Hepatocyte (in vitro differentiated cells): ENCODE data around the gene TIAM1. TPM values are rescaled to one million over a fixed set of nuclear protein-coding genes. Genes with fewer than 3 reads are reported as not detected.

Experiments used
- DNase-seq: peaks from one replicate; pipeline ENCODE4 v3.0.0-alpha.2; 2016; ENCODE audit warnings: low spot score
- H2AFZ ChIP-seq: fragments of 200-600 bp; sonication (generic); 2 replicates; pipeline ENCODE4 v1.6.0; 2016; ENCODE audit warnings: antibody characterized with exemption, mild to moderate bottlenecking
- H3K27ac ChIP-seq: fragments of 200-600 bp; sonication (generic); 2 replicates; pipeline ENCODE4 v1.5.1; 2016; ENCODE audit warnings: mild to moderate bottlenecking
- H3K27me3 ChIP-seq: fragments of 200-600 bp; sonication (generic); 2 replicates; pipeline ENCODE4 v1.6.1; 2016
- H3K36me3 ChIP-seq: fragments of 200-600 bp; sonication (generic); replicated peaks from 2 replicates; pipeline ENCODE4 v1.5.1; 2016; ENCODE audit warnings: low read depth; ENCODE audit not compliant: insufficient read depth
- H3K4me1 ChIP-seq: fragments of 200-600 bp; sonication (generic); 2 replicates; pipeline ENCODE4 v1.5.1; 2016; ENCODE audit warnings: mild to moderate bottlenecking, moderate library complexity; ENCODE audit not compliant: insufficient read depth
- H3K4me2 ChIP-seq: fragments of 200-600 bp; sonication (generic); 2 replicates; pipeline ENCODE4 v1.6.0; 2016
- H3K4me3 ChIP-seq: fragments of 200-600 bp; sonication (generic); 2 replicates; pipeline ENCODE4 v1.5.1; 2016; ENCODE audit warnings: mild to moderate bottlenecking
- H3K79me2 ChIP-seq: fragments of 200-600 bp; sonication (generic); 2 replicates; pipeline ENCODE4 v1.6.0; 2017; ENCODE audit warnings: mild to moderate bottlenecking
- H3K9me2 ChIP-seq: fragments of 200-600 bp; sonication (generic); replicated peaks from 2 replicates; pipeline ENCODE4 v1.6.0; 2017; ENCODE audit warnings: mild to moderate bottlenecking; ENCODE audit not compliant: insufficient read depth
- H3K9me3 ChIP-seq: fragments of 200-600 bp; sonication (generic); 2 replicates; pipeline ENCODE4 v1.5.1; 2016; ENCODE audit warnings: low read depth, mild to moderate bottlenecking
- H4K20me1 ChIP-seq: fragments of 200-600 bp; sonication (generic); 2 replicates; pipeline ENCODE4 v1.6.0; 2016; ENCODE audit warnings: mild to moderate bottlenecking; ENCODE audit not compliant: insufficient read depth, poor library complexity, severe bottlenecking
- EZH2 ChIP-seq: fragments of 200-600 bp; sonication (generic); IDR thresholded peaks from 2 replicates; pipeline ENCODE4 v1.6.1; 2016; ENCODE audit warnings: antibody characterized with exemption, mild to moderate bottlenecking, borderline replicate concordance
- EZH2phosphoT487 ChIP-seq: fragments of 200-600 bp; sonication (generic); IDR thresholded peaks from one replicate; pipeline ENCODE4 v1.6.1; 2018; ENCODE audit warnings: antibody characterized with exemption, mild to moderate bottlenecking, low read depth, moderate library complexity; ENCODE audit not compliant: unreplicated experiment, severe bottlenecking
- WGBS: methylation state at CpG from one replicate; pipeline ENCODE4 v1.1.6; 2016; ENCODE audit warnings: low lambda C conversion rate; ENCODE audit errors: missing lambda C conversion rate; 5-methylcytosine and 5-hydroxymethylcytosine counted together
- polyA plus RNA-seq: library from polyadenylated mRNA; unstranded; fragments of >200 nt; fragmentation: Nextera tagmentation; extraction: Ambion mirVana; gene quantifications from 2 replicates; pipeline ENCODE4 v1.2.1, GENCODE V29; 2016
- total RNA-seq: library from RNA; depleted of rRNA; stranded (reverse); fragments of >200 nt; gene quantifications from 2 replicates; pipeline ENCODE4 v1.2.3, GENCODE V29; 2014
- TF ChIP-seq, protein P1 (sequence below): fragments of 200-600 bp; sonication (generic); IDR thresholded peaks from 2 replicates; pipeline ENCODE4 v1.5.1; 2016; ENCODE audit warnings: antibody characterized with exemption, mild to moderate bottlenecking; ENCODE audit not compliant: poor library complexity

Gene TIAM1
- total and polyA plus RNA-seq, 2 experiments from 2014 or later = 8.8 TPM

DNA sequence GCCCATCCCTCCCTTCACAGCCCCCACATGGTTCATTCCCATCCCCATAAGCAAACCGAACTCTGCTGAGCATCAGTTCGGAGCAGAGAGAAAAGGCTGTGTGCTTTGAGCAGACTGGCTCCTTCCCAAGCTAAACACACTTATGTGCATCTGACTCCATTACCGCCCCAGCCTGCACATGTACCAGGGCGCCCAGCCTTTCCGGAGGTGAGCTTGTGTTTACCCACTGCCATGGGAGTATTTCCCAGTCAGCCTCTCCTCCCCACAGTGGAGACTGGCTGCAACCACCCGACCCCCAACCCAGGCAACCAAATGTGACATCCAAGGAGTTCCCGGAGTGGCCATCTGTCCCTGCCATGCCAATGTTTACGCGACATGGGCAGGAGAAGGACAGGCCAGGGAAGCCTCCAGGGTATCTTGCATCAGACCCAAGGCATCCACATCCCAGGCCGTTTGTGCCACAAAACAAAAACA, 9.4 kb downstream of the TIAM1 start:
- Histone ChIP-seq H3K79me2 (no peaks in the 10 kb centered on the region), H3K9me3 (no peaks in the 10 kb centered on the region), H3K27me3 (no peaks in the 10 kb centered on the region), H4K20me1 (no peaks in the 10 kb centered on the region), H3K4me1 (no peaks in the 10 kb centered on the region), H3K36me3 (no peaks in the 10 kb centered on the region), H3K4me2 (no peak overlapping the region), H3K4me3 (no peak overlapping the region), H3K9me2 (no peaks in the 10 kb centered on the region), H2AFZ (no peak overlapping the region), H3K27ac (no peak overlapping the region)
- DNase-seq = no peak
- WGBS = 94% methylated on average over 10 of the region's 10 CpGs
- TF ChIP-seq EZH2phosphoT487 = no peak
- TF ChIP-seq, protein P1, sequence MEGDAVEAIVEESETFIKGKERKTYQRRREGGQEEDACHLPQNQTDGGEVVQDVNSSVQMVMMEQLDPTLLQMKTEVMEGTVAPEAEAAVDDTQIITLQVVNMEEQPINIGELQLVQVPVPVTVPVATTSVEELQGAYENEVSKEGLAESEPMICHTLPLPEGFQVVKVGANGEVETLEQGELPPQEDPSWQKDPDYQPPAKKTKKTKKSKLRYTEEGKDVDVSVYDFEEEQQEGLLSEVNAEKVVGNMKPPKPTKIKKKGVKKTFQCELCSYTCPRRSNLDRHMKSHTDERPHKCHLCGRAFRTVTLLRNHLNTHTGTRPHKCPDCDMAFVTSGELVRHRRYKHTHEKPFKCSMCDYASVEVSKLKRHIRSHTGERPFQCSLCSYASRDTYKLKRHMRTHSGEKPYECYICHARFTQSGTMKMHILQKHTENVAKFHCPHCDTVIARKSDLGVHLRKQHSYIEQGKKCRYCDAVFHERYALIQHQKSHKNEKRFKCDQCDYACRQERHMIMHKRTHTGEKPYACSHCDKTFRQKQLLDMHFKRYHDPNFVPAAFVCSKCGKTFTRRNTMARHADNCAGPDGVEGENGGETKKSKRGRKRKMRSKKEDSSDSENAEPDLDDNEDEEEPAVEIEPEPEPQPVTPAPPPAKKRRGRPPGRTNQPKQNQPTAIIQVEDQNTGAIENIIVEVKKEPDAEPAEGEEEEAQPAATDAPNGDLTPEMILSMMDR = no peak
- TF ChIP-seq EZH2 = no peak

DNA sequence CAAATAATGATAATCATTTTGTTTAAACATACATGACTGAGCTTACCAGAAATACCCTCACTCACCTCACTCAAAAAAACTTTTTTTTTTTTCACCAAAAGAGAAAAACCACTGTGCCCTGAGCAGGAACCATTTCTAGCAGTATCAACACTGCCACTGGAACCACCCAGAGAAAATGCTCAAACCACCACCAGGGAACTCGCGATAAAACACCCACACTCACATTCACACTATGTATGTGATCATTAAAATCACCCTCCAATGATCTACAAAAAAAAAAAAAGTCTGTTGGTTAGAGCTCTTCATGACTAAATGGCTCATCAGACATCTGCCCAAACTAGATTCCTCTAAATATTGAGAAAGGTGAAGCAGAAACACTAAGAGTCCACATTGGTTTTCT, 11.5 kb downstream of the TIAM1 start:
- no peak overlapping the region for H3K4me3 ChIP-seq
- WGBS = 100% methylated on average over 2 of the region's 2 CpGs
- no peaks in the 10 kb centered on the region for H3K9me2 ChIP-seq
- DNase-seq = no peak
- no peak overlapping the region for H3K4me2 ChIP-seq
- no peaks in the 10 kb centered on the region for H4K20me1 ChIP-seq
- H3K9me3 ChIP-seq = no peaks in the 10 kb centered on the region
- no peak overlapping the region for H3K27ac ChIP-seq
- no peaks in the 10 kb centered on the region for H3K36me3 ChIP-seq
- H3K27me3 ChIP-seq = no peaks in the 10 kb centered on the region
- H3K79me2 ChIP-seq = no peaks in the 10 kb centered on the region
- no peak for TF ChIP-seq EZH2phosphoT487
- TF ChIP-seq, protein P1 = no peak
- no peak for TF ChIP-seq EZH2
- H3K4me1 ChIP-seq = no peaks in the 10 kb centered on the region
- H2AFZ ChIP-seq = no peak overlapping the region

DNA sequence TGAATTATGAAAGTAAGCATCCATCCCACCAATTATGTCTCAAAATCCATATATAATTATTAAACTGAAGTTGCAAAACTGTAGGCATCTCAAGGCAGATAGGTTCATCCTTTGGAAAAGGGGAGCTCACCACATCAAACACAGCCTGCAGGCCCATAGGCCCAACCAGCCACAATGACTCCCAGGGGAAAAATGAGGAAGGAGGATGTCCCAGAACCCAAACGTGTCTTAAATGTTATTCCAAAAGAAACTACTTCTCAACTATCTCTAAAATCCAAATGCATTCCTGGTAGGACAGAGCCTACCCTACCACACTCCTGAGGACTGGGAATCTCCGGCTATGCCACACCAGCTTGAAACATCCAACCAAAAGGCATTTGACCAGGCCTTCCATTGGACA, 12.8 kb downstream of the TIAM1 start:
- no peaks in the 10 kb centered on the region for H3K9me3 ChIP-seq
- H3K9me2 ChIP-seq = no peaks in the 10 kb centered on the region
- no peaks in the 10 kb centered on the region for H3K27me3 ChIP-seq
- H3K27ac ChIP-seq = no peak overlapping the region
- 94% methylated on average over 2 of the region's 2 CpGs for whole genome bisulfite sequencing
- no peak overlapping the region for H3K4me3 ChIP-seq
- H2AFZ ChIP-seq = no peak overlapping the region
- H3K4me2 ChIP-seq = no peak overlapping the region
- no peaks in the 10 kb centered on the region for H3K79me2 ChIP-seq
- no peaks in the 10 kb centered on the region for H3K4me1 ChIP-seq
- no peak for DNase-seq
- TF ChIP-seq, protein P1 = no peak
- TF ChIP-seq EZH2phosphoT487 (no peak), EZH2 (no peak)
- H4K20me1 ChIP-seq = no peaks in the 10 kb centered on the region
- no peaks in the 10 kb centered on the region for H3K36me3 ChIP-seq

DNA sequence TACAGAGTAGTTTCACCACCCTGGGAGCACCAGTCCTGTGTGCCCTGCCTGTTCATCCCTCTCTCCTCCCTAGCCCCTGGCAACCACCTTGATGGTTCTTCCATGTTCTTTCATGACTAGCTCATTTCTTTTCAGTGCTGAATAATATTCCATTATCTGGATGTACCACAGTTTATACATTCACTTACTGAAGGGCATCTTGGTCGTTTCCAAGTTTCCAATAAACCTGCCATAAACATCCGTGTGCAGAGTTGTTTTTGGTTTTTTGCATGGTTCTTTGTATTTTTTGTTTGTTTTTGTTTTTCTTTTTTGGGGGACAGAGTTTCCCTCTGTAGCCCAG, 13.9 kb downstream of the TIAM1 start:
- Histone ChIP-seq H3K27ac (no peak overlapping the region), H3K4me1 (no peaks in the 10 kb centered on the region), H3K9me2 (no peaks in the 10 kb centered on the region), H3K36me3 (no peaks in the 10 kb centered on the region), H3K4me3 (no peak overlapping the region), H3K27me3 (no peaks in the 10 kb centered on the region), H3K79me2 (no peaks in the 10 kb centered on the region), H4K20me1 (no peaks in the 10 kb centered on the region), H2AFZ (no peak overlapping the region), H3K4me2 (no peak overlapping the region), H3K9me3 (no peaks in the 10 kb centered on the region)
- DNase-seq = no peak
- WGBS = 91% methylated on average over 2 of the region's 2 CpGs
- TF ChIP-seq EZH2phosphoT487 (no peak), EZH2 (no peak)
- TF ChIP-seq, protein P1 = no peak
